Endodermal cell (in vitro differentiated cells): ENCODE data around the gene CACNB1. TPM values are rescaled to one million over a fixed set of nuclear protein-coding genes. Genes with fewer than 3 reads are reported as not detected.
A peak's percentile ranks its signal among the peaks of the same experiment; 100 is the strongest.

Source experiments
- DNase-seq: peaks from one replicate; pipeline ENCODE4 v3.0.0-alpha.2; 2017
- H3K27ac ChIP-seq: 2 replicates; pipeline ENCODE4 v1.5.1; 2013; ENCODE audit warnings: mild to moderate bottlenecking, low read depth, low read length, moderate library complexity
- H3K27me3 ChIP-seq: 2 replicates; pipeline ENCODE4 v1.6.1; 2013; ENCODE audit warnings: mild to moderate bottlenecking, low read length, moderate library complexity; ENCODE audit not compliant: insufficient read depth, control insufficient read depth, poor library complexity, severe bottlenecking
- H3K36me3 ChIP-seq: 2 replicates; pipeline ENCODE4 v1.7.0; 2013; ENCODE audit warnings: mild to moderate bottlenecking, low read length, moderate library complexity; ENCODE audit not compliant: control insufficient read depth, insufficient read depth
- H3K4me1 ChIP-seq: one replicate; pipeline ENCODE4 v1.7.0; 2013; ENCODE audit warnings: low read length; ENCODE audit not compliant: control insufficient read depth, insufficient read depth
- H3K4me3 ChIP-seq: 2 replicates; pipeline ENCODE4 v1.5.1; 2013; ENCODE audit warnings: mild to moderate bottlenecking, low read length, moderate library complexity
- H3K9ac ChIP-seq: 2 replicates; pipeline ENCODE4 v1.6.1; 2013; ENCODE audit warnings: mild to moderate bottlenecking, low read length, moderate library complexity; ENCODE audit not compliant: poor library complexity, severe bottlenecking; ENCODE audit errors: extremely low read depth
- H3K9me3 ChIP-seq: 2 replicates; pipeline ENCODE4 v1.6.1; 2013; ENCODE audit warnings: mild to moderate bottlenecking, low read length, moderate library complexity; ENCODE audit not compliant: control insufficient read depth
- H3K27ac Mint-ChIP-seq: 2 replicates; pipeline ENCODE4 v1.8.0; 2020; ENCODE audit warnings: mixed read lengths
- H3K27me3 Mint-ChIP-seq: 2 replicates; pipeline ENCODE4 v1.8.0; 2021; ENCODE audit warnings: mild to moderate bottlenecking, mixed read lengths; ENCODE audit not compliant: insufficient read depth
- H3K36me3 Mint-ChIP-seq: 2 replicates; pipeline ENCODE4 v1.8.0; 2020; ENCODE audit warnings: low read depth, mixed read lengths
- H3K4me1 Mint-ChIP-seq: 2 replicates; pipeline ENCODE4 v1.8.0; 2020; ENCODE audit warnings: mixed read lengths
- H3K4me3 Mint-ChIP-seq: 2 replicates; pipeline ENCODE4 v1.8.0; 2020; ENCODE audit warnings: mild to moderate bottlenecking, moderate library complexity, mixed read lengths
- H3K9me3 Mint-ChIP-seq: 2 replicates; pipeline ENCODE4 v1.8.0; 2020; ENCODE audit warnings: mild to moderate bottlenecking, mixed read lengths
- CTCF ChIP-seq: fragments of 200-600 bp; sonication (generic); conservative IDR thresholded peaks from 2 replicates; pipeline ENCODE4 v1.5.0; 2021; ENCODE audit warnings: antibody characterized with exemption, mild to moderate bottlenecking
- WGBS, 2 experiments: methylation state at CpG; one replicate each; pipeline versions ENCODE4 v1.1.5 to v1.1.7; 2013; ENCODE audit warnings: missing lambda C conversion rate in 2 of 2, mixed read lengths in 1 of 2; ENCODE audit not compliant: insufficient coverage in 1 of 2, insufficient read length in 1 of 2; 5-methylcytosine and 5-hydroxymethylcytosine counted together
- total RNA-seq, 2 donors: library from RNA; stranded (reverse); fragmentation: NEBNext Ultra II Directional in 1 of 2; extraction: Animal tissue kit (Norgen Biotek cat#: 25700) in 1 of 2; gene quantifications; 2 replicates in 1 of 2; 3 replicates in 1 of 2; pipeline ENCODE4 v1.2.1, GENCODE V29; 2021

CACNB1 gene
- total RNA-seq, 2 donors from 2014 or later, result 12.2 to 13.2 TPM

GRCh38 chr17:39166437-39167335, 30.8 kb downstream of the CACNB1 start:
- Mint-ChIP-seq H3K36me3 (no peaks in the 10 kb centered on the region), H3K4me3 (peak overlapping the region; percentile 77), H3K4me1 (peaks cover 4% of the 10 kb centered on the region), H3K27ac (no peak overlapping the region), H3K27me3 (peaks cover 50% of the 10 kb centered on the region), H3K9me3 (peaks cover 7% of the 10 kb centered on the region)
- Histone ChIP-seq H3K27me3 (peaks cover 24% of the 10 kb centered on the region), H3K4me3 (no peak overlapping the region), H3K36me3 (no peaks in the 10 kb centered on the region), H3K27ac (no peak overlapping the region), H3K9me3 (no peaks in the 10 kb centered on the region), H3K4me1 (no peaks in the 10 kb centered on the region), H3K9ac (no peak overlapping the region)
- no peak for DNase-seq
- TF ChIP-seq CTCF, result no peak
- 71 to 79% methylated on average over 7 of the region's 7 CpGs for WGBS, 2 experiments

GRCh38 chr17:39165841-39166349, 31.6 kb downstream of the CACNB1 start, which contains the start of gene ARL5C:
ARL5C (minus strand) TSS chr17:39166161; CDS start chr17:39165760, 401 bp downstream.
- peaks cover 50% of the 10 kb centered on the region for H3K27me3 Mint-ChIP-seq

More at GRCh38 chr17:39165841-39166349, 31.6 kb downstream of the CACNB1 start, which contains the start of gene ARL5C:
- H3K4me3 ChIP-seq, result peak within 1 kb of the TSS; percentile 87
- no peak within 1 kb of the TSS for H3K9ac ChIP-seq
- peak within 1 kb of the TSS; percentile 77 for H3K4me3 Mint-ChIP-seq
- no peak within 1 kb of the TSS for H3K27ac Mint-ChIP-seq
- H3K4me1 ChIP-seq, result no peaks in the 10 kb centered on the region
- TF ChIP-seq CTCF, result no peak
- no peaks in the 10 kb centered on the region for H3K36me3 ChIP-seq
- no peak within 1 kb of the TSS for H3K27ac ChIP-seq
- peaks cover 7% of the 10 kb centered on the region for H3K9me3 Mint-ChIP-seq
- WGBS, 2 experiments, result 76 to 86% methylated on average over 13 to 17 of the region's 17 CpGs
- peaks cover 4% of the 10 kb centered on the region for H3K4me1 Mint-ChIP-seq
- H3K9me3 ChIP-seq, result no peaks in the 10 kb centered on the region
- H3K36me3 Mint-ChIP-seq, result no peaks in the 10 kb centered on the region
- peaks cover 24% of the 10 kb centered on the region for H3K27me3 ChIP-seq
- DNase-seq, result no peak
